GM23338 (cell line): ENCODE measurements around the gene SLC26A11. TPM values are rescaled to one million over a fixed set of nuclear protein-coding genes. Genes with fewer than 3 reads are reported as not detected.

ENCODE experiments used
- ATAC-seq: fragments of 200-7000 bp; cut with Tn5 transposase; 3 replicates; pipeline ENCODE4 v1.9.1; 2020
- DNase-seq: peaks from one replicate; pipeline ENCODE4 v3.0.0-alpha.2; 2015; ENCODE audit warnings: low spot score
- H2AFZ ChIP-seq: fragments of 200-600 bp; sonication (generic); 2 replicates; pipeline ENCODE4 v1.8.0; 2016; ENCODE audit warnings: antibody characterized with exemption, mild to moderate bottlenecking, moderate library complexity
- H3F3A ChIP-seq: fragments of 200-600 bp; sonication (generic); replicated peaks from 2 replicates; pipeline ENCODE4 v1.8.0; 2017; ENCODE audit warnings: antibody characterized with exemption, mixed run types, low read depth
- H3K27ac ChIP-seq: fragments of 200-600 bp; sonication (generic); 2 replicates; pipeline ENCODE4 v1.6.1; 2016; ENCODE audit warnings: low read depth
- H3K27me3 ChIP-seq: fragments of 200-600 bp; sonication (generic); 2 replicates; pipeline ENCODE4 v1.8.0; 2016; ENCODE audit warnings: mild to moderate bottlenecking, mixed run types, moderate library complexity; ENCODE audit not compliant: insufficient read depth
- H3K36me3 ChIP-seq: fragments of 200-600 bp; sonication (generic); 2 replicates; pipeline ENCODE4 v1.8.0; 2016; ENCODE audit warnings: mild to moderate bottlenecking; ENCODE audit not compliant: insufficient read depth
- H3K4me1 ChIP-seq: fragments of 200-600 bp; sonication (generic); 2 replicates; pipeline ENCODE4 v1.8.0; 2016; ENCODE audit warnings: mild to moderate bottlenecking, moderate library complexity; ENCODE audit not compliant: insufficient read depth
- H3K4me2 ChIP-seq: fragments of 200-600 bp; sonication (generic); 2 replicates; pipeline ENCODE4 v1.7.1; 2017; ENCODE audit warnings: mixed run types
- H3K4me3 ChIP-seq: fragments of 200-600 bp; sonication (generic); 2 replicates; pipeline ENCODE4 v1.6.1; 2016; ENCODE audit warnings: mixed run types
- H3K79me2 ChIP-seq: fragments of 200-600 bp; sonication (generic); replicated peaks from 2 replicates; pipeline ENCODE4 v1.8.0; 2017; ENCODE audit warnings: mild to moderate bottlenecking; ENCODE audit not compliant: insufficient read depth
- H3K9me2 ChIP-seq: fragments of 200-600 bp; sonication (generic); 2 replicates; pipeline ENCODE4 v1.8.0; 2017; ENCODE audit not compliant: insufficient read depth
- H4K20me1 ChIP-seq: fragments of 200-600 bp; sonication (generic); replicated peaks from 2 replicates; pipeline ENCODE4 v1.8.0; 2017; ENCODE audit warnings: mild to moderate bottlenecking; ENCODE audit not compliant: insufficient read depth
- H3K27ac Mint-ChIP-seq: 2 replicates; pipeline ENCODE4 v1.8.0; 2020; ENCODE audit warnings: inconsistent platforms, mild to moderate bottlenecking, moderate library complexity, mixed read lengths
- H3K27me3 Mint-ChIP-seq: 3 replicates; pipeline ENCODE4 v1.8.0; 2022; ENCODE audit warnings: low read depth, mild to moderate bottlenecking, moderate library complexity, mixed read lengths, inconsistent platforms; ENCODE audit not compliant: insufficient read depth, poor library complexity
- H3K36me3 Mint-ChIP-seq: 3 replicates; pipeline ENCODE4 v1.8.0; 2021; ENCODE audit warnings: low read depth, mild to moderate bottlenecking, inconsistent platforms, moderate library complexity, mixed read lengths
- H3K4me1 Mint-ChIP-seq: 3 replicates; pipeline ENCODE4 v1.8.0; 2020; ENCODE audit warnings: mild to moderate bottlenecking, inconsistent platforms, mixed read lengths
- H3K4me3 Mint-ChIP-seq: 3 replicates; pipeline ENCODE4 v1.8.0; 2021; ENCODE audit warnings: moderate library complexity, mild to moderate bottlenecking, inconsistent platforms, mixed read lengths
- H3K9me3 Mint-ChIP-seq: 3 replicates; pipeline ENCODE4 v1.8.0; 2020; ENCODE audit warnings: moderate library complexity, mild to moderate bottlenecking, inconsistent platforms, mixed read lengths
- CTCF ChIP-seq, 2 experiments: fragments of 200-600 bp in 1 of 2; sonication (generic) in 1 of 2; conservative IDR thresholded peaks; 2 replicates each; pipeline versions ENCODE4 v1.5.1 to v1.6.1; 2016 to 2017; ENCODE audit warnings: antibody characterized with exemption in 2 of 2, low read depth in 2 of 2, mild to moderate bottlenecking in 2 of 2, moderate library complexity in 1 of 2
- ETS1 ChIP-seq: IDR thresholded peaks from 2 replicates; pipeline ENCODE4 v1.6.1; 2016; ENCODE audit warnings: antibody characterized with exemption
- EZH2phosphoT487 ChIP-seq: fragments of 200-600 bp; sonication (generic); IDR thresholded peaks from one replicate; pipeline ENCODE4 v1.8.1; 2018; ENCODE audit warnings: antibody characterized with exemption; ENCODE audit not compliant: unreplicated experiment
- JUNB ChIP-seq: IDR thresholded peaks from one replicate; pipeline ENCODE4 v1.6.1; 2016; ENCODE audit warnings: antibody characterized with exemption; ENCODE audit not compliant: unreplicated experiment
- NANOG ChIP-seq: IDR thresholded peaks from 2 replicates; pipeline ENCODE4 v1.6.1; 2016; ENCODE audit warnings: antibody characterized with exemption, borderline replicate concordance
- POLR2AphosphoS5 ChIP-seq: IDR thresholded peaks from 2 replicates; pipeline ENCODE4 v1.6.1; 2016; ENCODE audit warnings: antibody characterized with exemption, low read depth
- REST ChIP-seq: IDR thresholded peaks from one replicate; pipeline ENCODE4 v1.6.1; 2018; ENCODE audit warnings: antibody characterized with exemption; ENCODE audit not compliant: unreplicated experiment
- polyA plus RNA-seq: library from polyadenylated mRNA; unstranded; fragments of >200 nt; fragmentation: Nextera tagmentation; extraction: Ambion mirVana; gene quantifications from 2 replicates; pipeline ENCODE4 v1.2.1, GENCODE V29; 2016
- total RNA-seq: library from RNA; depleted of rRNA; stranded (reverse); fragments of >200 nt; shearing (Covaris generic); gene quantifications from 2 replicates; pipeline ENCODE4 v1.2.3, GENCODE V29; 2014

The SLC26A11 gene
- total and polyA plus RNA-seq, 2 experiments from 2014 or later: 10.9 to 23.0 TPM

GRCh38 chr17:80292521-80292971 is 72.3 kb downstream of the SLC26A11 start:
- no peak overlapping the region for H3K4me3 Mint-ChIP-seq
- peaks cover 1% of the 10 kb centered on the region; the same call in 2 of the 3 replicates for H3K4me1 Mint-ChIP-seq

GRCh38 chr17:80294210-80294609 is 74.0 kb downstream of the SLC26A11 start:
- H3K9me2 ChIP-seq: no peaks in the 10 kb centered on the region
- no peaks in the 10 kb centered on the region for H3K4me1 ChIP-seq
- no peak for ATAC-seq
- Mint-ChIP-seq H3K4me3 (no peak overlapping the region), H3K4me1 (no peaks in the 10 kb centered on the region), H3K9me3 (no peaks in the 10 kb centered on the region), H3K27ac (no peak overlapping the region), H3K36me3 (peaks cover 73% of the 10 kb centered on the region), H3K27me3 (peaks cover 7% of the 10 kb centered on the region)
- H3K36me3 ChIP-seq: peaks cover 27% of the 10 kb centered on the region
- no peaks in the 10 kb centered on the region for H3K27me3 ChIP-seq
- H3K27ac ChIP-seq: no peak overlapping the region
- no peak for DNase-seq
- H3F3A ChIP-seq: no peaks in the 10 kb centered on the region
- no peak overlapping the region for H3K4me2 ChIP-seq
- no peak overlapping the region for H2AFZ ChIP-seq
- H3K79me2 ChIP-seq: no peaks in the 10 kb centered on the region
- no peaks in the 10 kb centered on the region; the same call in 1 of the 2 replicates for H4K20me1 ChIP-seq
- H3K4me3 ChIP-seq: no peak overlapping the region
- TF ChIP-seq ETS1 (no peak), NANOG (no peak), EZH2phosphoT487 (no peak), REST (no peak), CTCF (conservative IDR thresholded peaks at IDR 0.05; ENCODE audit: low read depth in 2 of 2) (no peak), JUNB (no peak), POLR2AphosphoS5 (no peak)

More at GRCh38 chr17:80292521-80292971, 72.3 kb downstream of the SLC26A11 start:
- H3K27ac ChIP-seq: no peak overlapping the region
- no peaks in the 10 kb centered on the region for H3K79me2 ChIP-seq
- H3K9me3 Mint-ChIP-seq: no peaks in the 10 kb centered on the region
- no peak overlapping the region for H3K4me3 ChIP-seq
- no peak overlapping the region for H3K4me2 ChIP-seq
- no peak overlapping the region for H3K27ac Mint-ChIP-seq
- H3K4me1 ChIP-seq: no peaks in the 10 kb centered on the region
- H3K36me3 Mint-ChIP-seq: peaks cover 70% of the 10 kb centered on the region
- H3F3A ChIP-seq: no peaks in the 10 kb centered on the region
- no peaks in the 10 kb centered on the region; the same call in 1 of the 2 replicates for H4K20me1 ChIP-seq
- no peaks in the 10 kb centered on the region for H3K9me2 ChIP-seq
- DNase-seq (no peak), ATAC-seq (no peak)
- no peak overlapping the region for H2AFZ ChIP-seq
- H3K27me3 Mint-ChIP-seq: peaks cover 7% of the 10 kb centered on the region
- no peaks in the 10 kb centered on the region for H3K27me3 ChIP-seq
- H3K36me3 ChIP-seq: peaks cover 19% of the 10 kb centered on the region
- TF ChIP-seq EZH2phosphoT487 (no peak), CTCF (conservative IDR thresholded peaks at IDR 0.05; ENCODE audit: low read depth in 2 of 2) (peak; percentile 26 to 37)
